WTC11 (cell line): Measurements from ENCODE around the gene VWC2. TPM values are rescaled to one million over a fixed set of nuclear protein-coding genes. Genes with fewer than 3 reads are reported as not detected.

Experiments used
- ATAC-seq: fragments of 200-7000 bp; cut with Tn5 transposase; 2 replicates; pipeline ENCODE4 v1.10.0; 2021; ENCODE audit warnings: mild to moderate bottlenecking, moderate library complexity
- CTCF ChIA-PET: fragments of 300-600 bp; sonication (Branson Sonifier 250); formaldehyde crosslinking; loops from one replicate; lab custom pipeline; 2021; ENCODE audit warnings: antibody characterized with exemption; lab: Charles Lee
- POLR2A ChIA-PET: fragments of 350-600 bp; sonication (Branson Sonifier 250); formaldehyde crosslinking; loops from one replicate; lab custom pipeline; 2021; ENCODE audit warnings: antibody characterized with exemption; lab: Charles Lee
- DNase-seq: peaks from one replicate; pipeline ENCODE4 v3.0.0; 2021; ENCODE audit warnings: low spot score
- H3K27ac Mint-ChIP-seq: 2 replicates; pipeline ENCODE4 v1.8.0; 2021; ENCODE audit warnings: mixed read lengths
- H3K27me3 Mint-ChIP-seq: 2 replicates; pipeline ENCODE4 v1.8.0; 2021; ENCODE audit warnings: low read depth, mild to moderate bottlenecking, moderate library complexity, mixed read lengths
- H3K36me3 Mint-ChIP-seq: 2 replicates; pipeline ENCODE4 v1.8.0; 2021; ENCODE audit warnings: mixed read lengths
- H3K4me1 Mint-ChIP-seq: 2 replicates; pipeline ENCODE4 v1.8.0; 2022; ENCODE audit warnings: mixed read lengths
- H3K4me3 Mint-ChIP-seq: 2 replicates; pipeline ENCODE4 v1.8.0; 2021; ENCODE audit warnings: mild to moderate bottlenecking, moderate library complexity, mixed read lengths
- H3K9me3 Mint-ChIP-seq: 2 replicates; pipeline ENCODE4 v1.8.0; 2021; ENCODE audit warnings: mixed read lengths
- ATF1 ChIP-seq: sonication (generic); formaldehyde crosslinking; IDR thresholded peaks from 2 replicates; pipeline ENCODE4 v1.8.1; 2023; ENCODE audit warnings: mild to moderate bottlenecking, moderate library complexity, missing genetic modification reagents
- CDX4 ChIP-seq: fragments of 250-450 bp; sonication (Bioruptor Pico); IDR thresholded peaks from 2 replicates; pipeline ENCODE4 v1.9.0; 2021; ENCODE audit warnings: moderate library complexity, mild to moderate bottlenecking, inconsistent platforms, borderline replicate concordance
- CREM ChIP-seq: sonication (generic); formaldehyde crosslinking; IDR thresholded peaks from 2 replicates; pipeline ENCODE4 v1.8.1; 2022; ENCODE audit warnings: mild to moderate bottlenecking, missing genetic modification reagents, moderate library complexity
- EMX1 ChIP-seq: fragments of 250-450 bp; sonication (Bioruptor Pico); IDR thresholded peaks from 2 replicates; pipeline ENCODE4 v1.8.0; 2021; ENCODE audit warnings: mild to moderate bottlenecking
- ETV6 ChIP-seq: sonication (generic); formaldehyde crosslinking; IDR thresholded peaks from 2 replicates; pipeline ENCODE4 v1.8.1; 2022; ENCODE audit warnings: mild to moderate bottlenecking, missing genetic modification reagents
- FOXK1 ChIP-seq: sonication (generic); formaldehyde crosslinking; IDR thresholded peaks from 2 replicates; pipeline ENCODE4 v1.8.0; 2022; ENCODE audit warnings: mild to moderate bottlenecking, moderate library complexity, missing genetic modification reagents
- FOXP1 ChIP-seq: sonication (generic); formaldehyde crosslinking; IDR thresholded peaks from 2 replicates; pipeline ENCODE4 v1.8.0; 2022; ENCODE audit warnings: missing genetic modification reagents, mild to moderate bottlenecking, moderate library complexity, borderline replicate concordance
- GABPB1 ChIP-seq: sonication (generic); formaldehyde crosslinking; IDR thresholded peaks from 2 replicates; pipeline ENCODE4 v1.8.1; 2023; ENCODE audit warnings: mild to moderate bottlenecking, missing genetic modification reagents
- HMGA2 ChIP-seq: fragments of 250-450 bp; sonication (Bioruptor Pico); IDR thresholded peaks from 2 replicates; pipeline ENCODE4 v1.4.0; 2021; ENCODE audit warnings: mild to moderate bottlenecking, moderate library complexity
- JUN ChIP-seq: sonication (generic); formaldehyde crosslinking; IDR thresholded peaks from 2 replicates; pipeline ENCODE4 v1.8.0; 2023; ENCODE audit warnings: mild to moderate bottlenecking, missing genetic modification reagents
- MLX ChIP-seq: sonication (generic); formaldehyde crosslinking; IDR thresholded peaks from 2 replicates; pipeline ENCODE4 v1.8.1; 2023; ENCODE audit warnings: mild to moderate bottlenecking, missing genetic modification reagents, moderate library complexity
- MYBL2 ChIP-seq: sonication (generic); formaldehyde crosslinking; IDR thresholded peaks from 2 replicates; pipeline ENCODE4 v1.8.1; 2023; ENCODE audit warnings: mild to moderate bottlenecking, moderate library complexity, missing genetic modification reagents
- RELA ChIP-seq: sonication (generic); formaldehyde crosslinking; IDR thresholded peaks from 2 replicates; pipeline ENCODE4 v1.8.1; 2022; ENCODE audit warnings: missing genetic modification reagents, mild to moderate bottlenecking, borderline replicate concordance
- RORB ChIP-seq: fragments of 250-450 bp; sonication (Bioruptor Pico); IDR thresholded peaks from 2 replicates; pipeline ENCODE4 v1.9.0; 2021; ENCODE audit warnings: mild to moderate bottlenecking
- TEAD1 ChIP-seq: sonication (generic); formaldehyde crosslinking; IDR thresholded peaks from 2 replicates; pipeline ENCODE4 v1.8.0; 2022; ENCODE audit warnings: mild to moderate bottlenecking, missing genetic modification reagents
- TEAD4 ChIP-seq: sonication (generic); formaldehyde crosslinking; IDR thresholded peaks from 2 replicates; pipeline ENCODE4 v1.8.0; 2022; ENCODE audit warnings: mild to moderate bottlenecking, missing genetic modification reagents
- ZBTB21 ChIP-seq: sonication (generic); formaldehyde crosslinking; IDR thresholded peaks from 2 replicates; pipeline ENCODE4 v1.8.1; 2023; ENCODE audit warnings: mild to moderate bottlenecking, missing genetic modification reagents, borderline replicate concordance
- ZNF138 ChIP-seq: sonication (generic); formaldehyde crosslinking; conservative IDR thresholded peaks from 2 replicates; pipeline ENCODE4 v1.8.1; 2022; ENCODE audit warnings: mild to moderate bottlenecking, moderate library complexity, missing genetic modification reagents
- ZNF219 ChIP-seq: sonication (generic); formaldehyde crosslinking; IDR thresholded peaks from 2 replicates; pipeline ENCODE4 v1.8.0; 2023; ENCODE audit warnings: missing genetic modification reagents, mild to moderate bottlenecking, borderline replicate concordance
- ZNF396 ChIP-seq: fragments of 250-450 bp; sonication (Bioruptor Pico); IDR thresholded peaks from 2 replicates; pipeline ENCODE4 v1.8.0; 2021; ENCODE audit warnings: mild to moderate bottlenecking, moderate library complexity, borderline replicate concordance
- ZNF423 ChIP-seq: fragments of 250-450 bp; sonication (Bioruptor Pico); IDR thresholded peaks from 2 replicates; pipeline ENCODE4 v2.1.2; 2022; ENCODE audit warnings: mild to moderate bottlenecking, moderate library complexity
- total RNA-seq: library from RNA; stranded (reverse); gene quantifications from 3 replicates; pipeline ENCODE4 v1.2.3, GENCODE V29; 2021
- TF ChIP-seq, protein P1 (sequence below): sonication (generic); formaldehyde crosslinking; IDR thresholded peaks from 2 replicates; pipeline ENCODE4 v1.8.1; 2023; ENCODE audit warnings: mild to moderate bottlenecking, missing genetic modification reagents

VWC2 gene
- total RNA-seq, 1 experiment from 2014 or later, result 0.79 TPM

DNA sequence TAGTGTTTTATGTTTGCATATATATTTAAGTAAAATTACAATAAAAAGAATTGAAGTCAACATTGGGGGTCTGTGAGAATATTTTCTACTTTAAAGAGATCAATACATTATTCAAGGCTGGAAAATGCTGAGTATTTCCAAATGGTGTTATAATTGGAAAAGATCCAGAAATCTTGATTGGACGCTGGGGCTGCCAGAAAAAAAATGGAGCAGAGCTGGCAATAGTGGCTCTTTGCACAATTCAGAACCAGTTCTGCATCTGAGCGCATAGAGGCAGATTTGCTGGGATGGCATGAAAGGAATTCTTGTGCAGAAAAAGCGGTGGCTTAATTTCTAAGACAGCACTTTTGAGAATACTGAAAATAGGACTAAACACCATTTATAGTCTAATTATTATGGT lies 10.8 kb upstream of the VWC2 start:
- Mint-ChIP-seq H3K36me3 (peaks cover 2% of the 10 kb centered on the region; the same call in 1 of the 2 replicates), H3K27ac (no peak overlapping the region), H3K9me3 (0 out of 2 replicates have a peak, but pooled peaks cover 3% of the 10 kb centered on the region), H3K4me1 (peaks cover 21% of the 10 kb centered on the region), H3K27me3 (peaks cover 3% of the 10 kb centered on the region; the same call in 1 of the 2 replicates), H3K4me3 (no peak overlapping the region)
- ChIA-PET POLR2A (no interaction called here), CTCF (no interaction called here)
- no peak for ATAC-seq
- DNase-seq, result no peak
- TF ChIP-seq MLX (CRISPR knock-in tag) (no peak), ZNF219 (CRISPR knock-in tag) (no peak), HMGA2 (CRISPR knock-in tag) (no peak), TEAD4 (CRISPR knock-in tag) (no peak), RORB (CRISPR knock-in tag) (no peak), ATF1 (CRISPR knock-in tag) (no peak)

DNA sequence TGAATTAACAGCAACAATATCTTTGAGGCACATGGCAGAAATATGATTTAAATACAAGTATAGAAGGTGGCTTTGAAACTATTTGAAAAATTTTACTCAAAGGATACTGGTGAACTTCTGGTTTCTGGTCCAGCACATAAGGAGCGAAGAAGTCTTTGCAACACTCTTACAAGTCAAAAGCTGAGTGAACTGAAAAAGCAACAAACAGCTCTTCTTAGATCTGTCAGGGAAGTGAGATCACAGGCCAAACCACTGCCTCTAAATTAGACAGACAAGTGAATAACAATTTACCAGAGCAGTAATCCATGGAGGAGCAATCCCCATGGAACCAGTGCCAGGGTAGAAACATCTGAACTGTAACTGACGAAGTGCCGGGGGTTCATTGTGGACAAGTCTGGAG lies 9.6 kb upstream of the VWC2 start:
- Mint-ChIP-seq H3K9me3 (0 out of 2 replicates have a peak, but pooled peaks cover 3% of the 10 kb centered on the region), H3K27ac (no peak overlapping the region), H3K36me3 (peaks cover 2% of the 10 kb centered on the region; the same call in 1 of the 2 replicates), H3K27me3 (peaks cover 4% of the 10 kb centered on the region; the same call in 1 of the 2 replicates), H3K4me3 (no peak overlapping the region), H3K4me1 (peaks cover 28% of the 10 kb centered on the region)
- DNase-seq, result no peak
- TF ChIP-seq RELA (CRISPR knock-in tag), result no peak
- TF ChIP-seq GABPB1 (CRISPR knock-in tag), result no peak
- TF ChIP-seq FOXP1 (CRISPR knock-in tag), result no peak
- no peak for TF ChIP-seq CREM (CRISPR knock-in tag)
- no peak for TF ChIP-seq ZNF423
- TF ChIP-seq FOXK1 (CRISPR knock-in tag), result no peak
- no peak for TF ChIP-seq JUN (CRISPR knock-in tag)
- TF ChIP-seq, protein P1, sequence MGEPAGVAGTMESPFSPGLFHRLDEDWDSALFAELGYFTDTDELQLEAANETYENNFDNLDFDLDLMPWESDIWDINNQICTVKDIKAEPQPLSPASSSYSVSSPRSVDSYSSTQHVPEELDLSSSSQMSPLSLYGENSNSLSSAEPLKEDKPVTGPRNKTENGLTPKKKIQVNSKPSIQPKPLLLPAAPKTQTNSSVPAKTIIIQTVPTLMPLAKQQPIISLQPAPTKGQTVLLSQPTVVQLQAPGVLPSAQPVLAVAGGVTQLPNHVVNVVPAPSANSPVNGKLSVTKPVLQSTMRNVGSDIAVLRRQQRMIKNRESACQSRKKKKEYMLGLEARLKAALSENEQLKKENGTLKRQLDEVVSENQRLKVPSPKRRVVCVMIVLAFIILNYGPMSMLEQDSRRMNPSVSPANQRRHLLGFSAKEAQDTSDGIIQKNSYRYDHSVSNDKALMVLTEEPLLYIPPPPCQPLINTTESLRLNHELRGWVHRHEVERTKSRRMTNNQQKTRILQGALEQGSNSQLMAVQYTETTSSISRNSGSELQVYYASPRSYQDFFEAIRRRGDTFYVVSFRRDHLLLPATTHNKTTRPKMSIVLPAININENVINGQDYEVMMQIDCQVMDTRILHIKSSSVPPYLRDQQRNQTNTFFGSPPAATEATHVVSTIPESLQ (CRISPR knock-in tag), result no peak
- ATAC-seq, result no peak
- ChIA-PET POLR2A (no interaction called here), CTCF (no interaction called here)

- Mint-ChIP-seq H3K27ac (no peak overlapping the region), H3K36me3 (peaks cover 5% of the 10 kb centered on the region; the same call in 1 of the 2 replicates), H3K4me3 (no peak overlapping the region), H3K9me3 (0 out of 2 replicates have a peak, but pooled peaks cover 3% of the 10 kb centered on the region), H3K4me1 (peaks cover 44% of the 10 kb centered on the region), H3K27me3 (peaks cover 29% of the 10 kb centered on the region)
- DNase-seq, result no peak
- ATAC-seq, result no peak
- ChIA-PET POLR2A (no interaction called here), CTCF (no interaction called here)
- no peak for TF ChIP-seq CDX4 (CRISPR knock-in tag)
Measured at GRCh38 chr7:49766966-49767365, 6.5 kb upstream of the VWC2 start.

GRCh38 chr7:49767719-49768118 lies 5.7 kb upstream of the VWC2 start:
- peaks cover 37% of the 10 kb centered on the region for H3K27me3 Mint-ChIP-seq
- DNase-seq (no peak), ATAC-seq (no peak)
- TF ChIP-seq ZNF396 (no peak), EMX1 (CRISPR knock-in tag) (no peak), ZBTB21 (no peak), RORB (CRISPR knock-in tag) (no peak), MLX (CRISPR knock-in tag) (no peak), ETV6 (CRISPR knock-in tag) (no peak), TEAD1 (CRISPR knock-in tag) (no peak), MYBL2 (CRISPR knock-in tag) (no peak), ZNF138 (CRISPR knock-in tag) (no peak)
- TF ChIP-seq, all 79 proteins: peak for 0
- ChIA-PET POLR2A (no interaction called here), CTCF (no interaction called here)
- Mint-ChIP-seq H3K4me1 (peaks cover 43% of the 10 kb centered on the region), H3K27ac (no peak overlapping the region), H3K36me3 (peaks cover 5% of the 10 kb centered on the region; the same call in 1 of the 2 replicates), H3K4me3 (no peak overlapping the region), H3K9me3 (0 out of 2 replicates have a peak, but pooled peaks cover 3% of the 10 kb centered on the region)
